Measurements from ENCODE around the gene MLPH.

Gene MLPH

DNA sequence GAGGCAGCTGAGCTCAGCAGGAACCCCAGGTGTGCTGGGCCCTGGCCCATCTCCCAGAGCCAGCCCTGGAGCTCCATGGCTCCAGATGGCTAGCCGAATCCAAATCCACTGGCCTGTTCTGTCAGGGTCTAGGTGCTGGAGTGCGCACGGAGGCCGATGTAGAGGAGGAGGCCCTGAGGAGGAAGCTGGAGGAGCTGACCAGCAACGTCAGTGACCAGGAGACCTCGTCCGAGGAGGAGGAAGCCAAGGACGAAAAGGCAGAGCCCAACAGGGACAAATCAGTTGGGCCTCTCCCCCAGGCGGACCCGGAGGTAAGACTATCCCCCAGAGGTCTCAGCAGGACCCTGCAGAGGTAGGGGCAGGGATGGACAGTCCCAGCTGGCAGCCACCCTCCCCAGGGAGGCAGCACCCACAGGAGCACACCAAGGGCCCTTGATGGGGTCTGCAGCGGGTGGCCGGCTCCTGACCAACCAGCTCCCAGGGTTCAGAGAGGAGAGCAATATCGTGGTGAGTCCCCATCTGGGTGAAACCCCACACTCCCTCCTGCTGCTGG lies 53.2 kb downstream of the MLPH start:
- TF ChIP-seq JUND (IDR thresholded peaks at IDR 0.05; ENCODE audit: low read depth) = no peak
- DNase-seq (ENCODE audit: low read depth in 1 of 2, low spot score in 1 of 2) = no peak
- in situ Hi-C loops (cut with HindIII; ENCODE audit: low pct_unique_long_range_greater_than_20kb, low sequenced_read_pairs) = no loop called here

DNA sequence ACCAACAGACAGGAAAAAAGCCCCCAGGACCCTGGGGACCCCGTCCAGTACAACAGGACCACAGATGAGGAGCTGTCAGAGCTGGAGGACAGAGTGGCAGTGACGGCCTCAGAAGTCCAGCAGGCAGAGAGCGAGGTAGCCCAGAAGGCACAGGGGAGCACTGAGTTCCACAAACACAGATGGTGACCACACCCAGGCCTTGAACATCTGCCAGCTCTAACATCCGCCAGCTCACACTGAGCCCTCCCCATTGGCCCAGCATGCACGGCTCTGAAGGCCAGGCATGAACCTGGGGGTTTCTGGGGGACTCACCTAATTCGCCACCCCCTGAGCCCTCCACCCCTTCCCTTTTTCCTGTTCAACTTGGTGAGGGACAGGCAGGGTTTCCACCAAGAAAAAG lies 53.8 kb downstream of the MLPH start:
- in situ Hi-C loops (cut with HindIII; ENCODE audit: low pct_unique_long_range_greater_than_20kb, low sequenced_read_pairs) = no loop called here
- TF ChIP-seq JUND (IDR thresholded peaks at IDR 0.05; ENCODE audit: low read depth) = no peak
- DNase-seq (ENCODE audit: low read depth in 1 of 2, low spot score in 1 of 2) = no peak

DNA sequence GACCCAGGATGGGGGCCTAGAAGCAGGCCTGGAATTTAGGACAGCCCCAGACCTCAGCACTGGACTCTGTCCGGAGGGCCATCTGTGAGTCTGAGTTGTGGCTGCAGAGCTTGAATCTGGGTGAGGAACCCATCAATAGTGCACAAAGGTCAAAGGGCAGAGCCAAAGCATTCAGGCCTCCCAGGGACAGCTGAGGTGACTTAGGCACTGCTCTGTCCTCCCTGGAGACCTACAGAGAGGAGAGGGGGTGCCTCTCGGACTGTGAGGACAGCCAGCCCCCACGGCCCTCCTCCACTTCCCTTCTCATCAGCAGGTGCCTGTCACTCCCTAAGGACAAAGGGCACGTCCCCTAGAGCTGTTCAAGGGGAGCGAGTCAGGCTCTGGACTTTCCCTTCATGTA lies 54.2 kb downstream of the MLPH start:
- DNase-seq (ENCODE audit: low read depth in 1 of 2, low spot score in 1 of 2) = no peak
- TF ChIP-seq JUND (IDR thresholded peaks at IDR 0.05; ENCODE audit: low read depth) = no peak
- in situ Hi-C loops (cut with HindIII; ENCODE audit: low pct_unique_long_range_greater_than_20kb, low sequenced_read_pairs) = no loop called here

DNA sequence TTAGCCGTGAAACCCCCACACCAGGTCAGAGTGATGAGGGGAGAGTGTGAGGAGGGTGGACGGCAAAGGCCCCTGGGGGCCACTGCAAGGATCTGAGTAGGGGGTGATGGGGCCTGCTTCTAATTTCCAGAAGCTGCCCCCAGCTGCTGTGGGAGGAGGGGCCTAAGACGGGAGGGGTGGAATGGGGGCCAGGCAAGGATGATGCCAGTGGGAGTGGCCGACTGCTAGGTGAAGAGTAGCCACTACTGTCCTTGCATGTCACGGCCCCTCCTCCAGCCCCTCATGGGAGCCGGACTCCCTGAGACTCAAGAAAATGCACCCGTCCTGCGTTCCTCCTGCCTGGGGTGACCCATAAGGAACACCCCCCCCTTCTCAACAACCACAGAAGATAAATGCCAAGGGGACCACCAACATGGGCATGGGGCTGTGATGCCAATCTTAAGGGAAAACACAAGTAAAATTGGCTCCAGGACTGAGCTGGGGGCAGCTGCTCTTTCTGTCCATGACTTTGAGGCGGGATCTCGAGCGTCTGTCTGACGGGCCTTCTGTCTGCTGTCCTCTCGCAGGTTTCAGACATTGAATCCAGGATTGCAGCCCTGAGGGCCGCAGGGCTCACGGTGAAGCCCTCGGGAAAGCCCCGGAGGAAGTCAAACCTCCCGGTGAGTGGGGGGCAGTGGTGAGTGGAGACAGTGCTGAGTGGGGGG lies 55.1 kb downstream of the MLPH start:
- in situ Hi-C loops (cut with HindIII; ENCODE audit: low pct_unique_long_range_greater_than_20kb, low sequenced_read_pairs) = no loop called here
- TF ChIP-seq JUND (IDR thresholded peaks at IDR 0.05; ENCODE audit: low read depth) = no peak
- DNase-seq (ENCODE audit: low read depth in 1 of 2, low spot score in 1 of 2) = no peak

DNA sequence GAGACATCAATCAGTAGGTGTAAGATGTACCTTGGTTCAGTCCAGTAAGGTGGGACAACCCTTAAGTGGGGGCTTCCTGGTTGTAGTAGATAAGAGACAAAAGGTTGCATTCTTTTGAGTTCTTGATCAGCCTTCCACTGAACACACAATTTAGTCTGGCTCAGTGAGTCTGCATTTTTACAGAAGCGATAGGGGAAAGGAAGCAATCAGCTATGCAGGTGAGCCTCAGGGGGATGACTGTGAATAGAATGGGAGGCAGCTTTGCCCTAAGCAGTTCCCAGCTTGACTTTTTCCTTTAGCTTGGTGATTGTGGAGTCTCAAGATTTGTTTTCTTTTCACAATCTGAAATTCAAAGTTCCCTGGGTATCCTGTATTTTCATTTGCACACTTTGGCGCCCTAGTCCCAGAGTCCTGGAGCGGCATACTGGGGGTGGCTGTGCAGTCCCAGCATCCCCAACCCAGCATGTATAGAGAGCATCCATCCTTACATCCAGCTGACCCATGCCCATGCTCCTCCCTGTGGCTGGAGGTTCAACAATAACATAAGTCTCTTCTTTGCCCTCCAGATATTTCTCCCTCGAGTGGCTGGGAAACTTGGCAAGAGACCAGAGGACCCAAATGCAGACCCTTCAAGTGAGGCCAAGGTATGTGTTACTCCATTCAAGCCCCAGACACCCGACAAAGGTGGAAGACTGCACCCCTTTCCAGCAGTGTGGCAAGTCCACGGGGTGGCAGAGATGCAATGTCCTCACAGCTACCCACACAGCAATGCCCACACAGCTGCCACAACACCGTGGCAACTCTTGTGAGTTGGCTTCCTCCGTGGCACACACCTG lies 59.2 kb downstream of the MLPH start:
- no peak for DNase-seq (ENCODE audit: low read depth in 1 of 2, low spot score in 1 of 2)
- in situ Hi-C loops (cut with HindIII; ENCODE audit: low pct_unique_long_range_greater_than_20kb, low sequenced_read_pairs) = no loop called here
- no peak for TF ChIP-seq JUND (IDR thresholded peaks at IDR 0.05; ENCODE audit: low read depth)

DNA sequence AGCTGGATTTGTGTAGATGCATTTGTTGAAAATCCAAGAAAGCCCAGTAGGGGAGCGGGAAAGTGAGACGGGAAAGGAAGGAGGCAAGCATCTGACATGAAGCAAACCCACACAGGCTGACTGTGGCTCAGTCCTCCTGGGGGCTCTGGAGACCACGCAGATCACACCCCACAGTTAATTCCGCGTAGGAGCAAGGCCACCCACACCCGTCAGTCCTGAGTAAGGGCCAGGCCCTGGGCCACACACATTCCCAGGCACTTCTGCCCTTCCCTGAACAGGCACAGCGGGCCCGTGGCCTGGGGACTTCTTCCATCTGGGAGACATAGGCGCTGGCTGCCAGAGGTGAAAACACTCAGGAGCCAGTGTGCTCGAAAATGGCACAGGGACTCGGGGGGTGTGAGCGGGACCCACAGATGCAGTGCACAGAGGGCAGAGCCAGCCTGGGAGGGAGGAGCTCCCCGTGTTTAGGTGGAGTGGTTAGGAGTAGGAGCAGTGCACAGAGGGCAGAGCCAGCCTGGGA lies 59.9 kb downstream of the MLPH start:
- no peak for TF ChIP-seq JUND (IDR thresholded peaks at IDR 0.05; ENCODE audit: low read depth)
- DNase-seq (ENCODE audit: low read depth in 1 of 2, low spot score in 1 of 2) = no peak
- in situ Hi-C loops (cut with HindIII; ENCODE audit: low pct_unique_long_range_greater_than_20kb, low sequenced_read_pairs) = no loop called here

DNA sequence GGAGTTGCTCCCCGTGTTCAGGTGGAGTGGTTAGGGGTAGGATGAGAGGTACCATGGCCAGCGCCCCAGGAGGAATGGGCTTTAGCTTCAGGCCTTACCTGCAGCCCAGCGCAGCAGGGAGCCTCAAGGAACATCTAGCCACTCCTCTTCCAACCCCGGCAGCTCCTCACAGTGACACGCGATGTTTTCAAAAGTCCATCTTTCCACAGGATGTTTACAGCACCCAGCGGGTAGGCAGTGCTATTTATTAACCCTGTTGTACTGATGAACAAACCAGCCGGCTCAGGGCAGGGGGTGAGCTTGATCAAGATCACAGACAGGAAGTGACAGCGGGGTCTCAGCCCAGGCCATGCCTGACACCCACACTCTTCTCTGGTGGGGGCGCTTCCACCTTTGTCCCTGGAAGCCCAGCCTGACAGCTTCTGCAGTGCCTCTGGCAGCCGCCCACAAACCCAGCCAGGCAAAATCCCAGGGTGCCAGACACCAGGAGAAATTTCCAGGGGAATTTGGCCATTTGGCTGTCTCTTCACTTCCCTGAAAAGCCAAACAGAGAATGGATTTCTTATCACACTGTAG lies 60.9 kb downstream of the MLPH start:
- DNase-seq (ENCODE audit: low read depth in 1 of 2, low spot score in 1 of 2) = no peak
- in situ Hi-C loops (cut with HindIII; ENCODE audit: low pct_unique_long_range_greater_than_20kb, low sequenced_read_pairs) = no loop called here
- no peak for TF ChIP-seq JUND (IDR thresholded peaks at IDR 0.05; ENCODE audit: low read depth)

DNA sequence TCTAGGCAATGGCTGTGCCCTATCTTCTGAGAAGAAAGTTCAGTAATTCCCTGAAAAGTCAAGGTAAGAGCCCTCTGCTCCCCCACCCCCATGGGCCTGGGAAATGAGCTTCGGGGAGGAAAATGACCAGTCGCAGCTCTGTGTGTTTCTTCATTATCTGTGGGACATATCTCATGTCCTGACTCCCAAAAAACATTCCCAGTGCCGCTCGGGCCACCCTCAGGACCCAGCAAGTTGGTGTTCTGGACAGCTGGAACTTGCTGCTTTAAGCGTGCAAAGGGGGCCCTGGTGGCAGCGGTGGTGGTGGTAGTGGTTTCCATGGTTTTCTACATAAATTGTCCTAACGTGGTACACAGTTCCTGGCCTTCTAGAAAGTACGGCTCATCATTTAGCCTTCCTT lies 62.2 kb downstream of the MLPH start:
- no peak for DNase-seq (ENCODE audit: low read depth in 1 of 2, low spot score in 1 of 2)
- no peak for TF ChIP-seq JUND (IDR thresholded peaks at IDR 0.05; ENCODE audit: low read depth)
- in situ Hi-C loops (cut with HindIII; ENCODE audit: low pct_unique_long_range_greater_than_20kb, low sequenced_read_pairs) = no loop called here

DNA sequence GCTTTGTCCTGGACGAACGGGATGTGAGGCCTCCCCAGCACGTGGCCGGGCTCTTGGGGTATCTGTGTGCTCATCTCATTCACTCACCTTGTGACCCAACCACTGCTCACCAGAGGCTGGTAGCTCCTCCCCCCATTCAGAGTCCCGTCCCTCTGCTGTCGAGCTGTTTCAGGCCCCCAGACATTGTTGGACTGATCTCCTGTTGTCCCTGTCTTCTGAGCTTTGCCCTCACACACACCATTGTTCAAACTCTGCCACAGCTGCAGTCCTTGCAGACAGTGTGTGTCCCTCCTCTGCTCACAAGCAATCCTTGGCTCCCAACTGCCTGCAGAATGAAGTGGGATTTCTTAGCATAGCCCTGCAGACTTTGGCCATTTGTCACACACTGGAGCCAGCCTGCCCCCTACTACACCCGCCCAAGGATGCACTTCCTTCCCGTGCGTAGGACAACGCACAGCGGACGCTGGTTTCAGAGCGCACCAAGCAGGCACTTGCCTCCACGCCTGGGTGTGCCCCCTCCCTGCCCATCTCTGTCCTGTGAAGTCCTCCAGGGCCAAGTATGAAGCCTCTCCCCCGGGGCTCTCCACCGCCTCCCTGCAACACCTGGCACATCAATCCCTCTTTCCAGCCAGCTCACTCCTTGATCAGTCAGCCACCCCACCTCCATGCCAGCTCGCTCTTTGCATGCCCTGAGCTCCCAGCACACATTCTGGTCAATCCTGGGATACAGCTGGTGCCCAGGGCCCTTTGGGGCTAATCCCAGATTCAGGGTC lies 62.8 kb downstream of the MLPH start:
- TF ChIP-seq JUND (IDR thresholded peaks at IDR 0.05; ENCODE audit: low read depth) = no peak
- in situ Hi-C loops (cut with HindIII; ENCODE audit: low pct_unique_long_range_greater_than_20kb, low sequenced_read_pairs) = no loop called here
- no peak for DNase-seq (ENCODE audit: low read depth in 1 of 2, low spot score in 1 of 2)

DNA sequence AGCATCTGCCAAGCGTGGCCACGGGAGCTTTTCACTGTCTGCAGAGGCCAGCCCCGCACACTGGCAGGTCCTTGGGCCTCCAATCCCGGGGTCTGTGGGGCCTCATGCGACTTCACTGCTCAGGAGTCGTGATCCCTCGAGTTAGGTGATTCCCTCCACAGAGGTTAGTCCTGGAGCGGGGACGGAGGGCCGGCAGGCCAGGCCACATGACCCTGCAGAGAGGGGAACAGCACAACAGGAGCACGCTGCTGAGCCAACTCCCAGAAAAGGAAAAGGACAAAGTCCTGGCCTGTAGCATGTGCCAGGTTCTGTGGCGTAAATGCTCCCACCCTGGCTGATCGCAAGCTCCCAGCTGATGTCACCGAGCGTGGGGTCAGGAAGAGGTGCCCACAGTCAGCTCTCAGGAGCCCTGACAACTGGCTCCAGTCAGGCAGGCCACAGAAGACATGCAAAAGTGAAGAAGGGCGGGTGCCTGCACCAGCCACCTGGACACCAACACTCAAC lies 64.1 kb downstream of the MLPH start:
- no peak for TF ChIP-seq JUND (IDR thresholded peaks at IDR 0.05; ENCODE audit: low read depth)
- in situ Hi-C loops (cut with HindIII; ENCODE audit: low pct_unique_long_range_greater_than_20kb, low sequenced_read_pairs) = no loop called here
- DNase-seq (ENCODE audit: low read depth in 1 of 2, low spot score in 1 of 2) = no peak

DNA sequence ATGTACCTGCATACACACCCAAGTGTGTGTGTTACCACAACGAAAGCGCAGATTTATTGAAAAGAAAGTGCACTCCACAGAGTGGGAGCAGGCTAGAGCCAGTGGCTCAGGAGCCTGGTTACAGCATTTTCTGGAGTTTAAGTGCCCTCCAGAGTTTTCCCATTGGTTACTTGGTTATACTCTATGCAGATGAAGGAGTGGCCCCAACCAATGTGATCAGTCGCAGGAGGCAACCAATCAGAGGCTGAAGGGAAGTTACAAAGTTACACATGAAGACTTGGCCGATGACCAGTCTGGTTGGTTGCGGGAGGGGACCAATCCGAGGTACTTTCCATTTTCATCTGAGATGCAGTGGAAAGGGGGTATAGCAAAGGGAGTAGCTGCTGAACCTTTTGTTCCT lies 65.9 kb downstream of the MLPH start:
- peak in 1 of 2 experiments; percentile 62 for DNase-seq (ENCODE audit: low read depth in 1 of 2, low spot score in 1 of 2)
- no peak for TF ChIP-seq JUND (IDR thresholded peaks at IDR 0.05; ENCODE audit: low read depth)
- in situ Hi-C loops (cut with HindIII; ENCODE audit: low pct_unique_long_range_greater_than_20kb, low sequenced_read_pairs) = no loop called here

DNA sequence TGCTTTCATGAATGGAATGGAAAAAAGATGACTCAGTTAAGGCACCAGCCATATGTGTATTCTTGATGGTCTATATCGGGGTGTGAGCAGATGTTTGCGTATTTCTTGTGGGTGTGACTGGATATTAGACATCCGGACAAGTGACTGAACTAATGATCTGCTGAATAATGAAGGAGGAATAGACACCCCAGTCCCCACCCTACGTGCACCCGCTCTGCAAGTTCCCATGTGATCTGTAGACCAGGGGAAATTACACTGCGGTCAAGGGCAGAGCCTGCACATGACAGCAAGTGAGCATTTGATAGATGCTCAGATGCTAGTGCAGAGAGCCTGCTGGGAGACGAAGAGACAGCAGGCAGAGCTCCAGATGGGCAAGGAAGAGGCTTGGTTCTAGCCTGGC lies 66.9 kb downstream of the MLPH start:
- TF ChIP-seq JUND (IDR thresholded peaks at IDR 0.05; ENCODE audit: low read depth) = no peak
- in situ Hi-C loops (cut with HindIII; ENCODE audit: low pct_unique_long_range_greater_than_20kb, low sequenced_read_pairs) = no loop called here
- DNase-seq (ENCODE audit: low read depth in 1 of 2, low spot score in 1 of 2) = no peak
